GM21515 (cell line): Measurements from ENCODE around the gene NR4A1.

Source experiments
- ATAC-seq: cut with Tn5 transposase; IDR thresholded peaks from one replicate; pipeline ENCODE4 v1.9.1; 2021; ENCODE audit not compliant: unreplicated experiment

Gene NR4A1

GRCh38 chr12:52018433-52019112 lies 32.7 kb upstream of the NR4A1 start:
- no peak for ATAC-seq

DNA sequence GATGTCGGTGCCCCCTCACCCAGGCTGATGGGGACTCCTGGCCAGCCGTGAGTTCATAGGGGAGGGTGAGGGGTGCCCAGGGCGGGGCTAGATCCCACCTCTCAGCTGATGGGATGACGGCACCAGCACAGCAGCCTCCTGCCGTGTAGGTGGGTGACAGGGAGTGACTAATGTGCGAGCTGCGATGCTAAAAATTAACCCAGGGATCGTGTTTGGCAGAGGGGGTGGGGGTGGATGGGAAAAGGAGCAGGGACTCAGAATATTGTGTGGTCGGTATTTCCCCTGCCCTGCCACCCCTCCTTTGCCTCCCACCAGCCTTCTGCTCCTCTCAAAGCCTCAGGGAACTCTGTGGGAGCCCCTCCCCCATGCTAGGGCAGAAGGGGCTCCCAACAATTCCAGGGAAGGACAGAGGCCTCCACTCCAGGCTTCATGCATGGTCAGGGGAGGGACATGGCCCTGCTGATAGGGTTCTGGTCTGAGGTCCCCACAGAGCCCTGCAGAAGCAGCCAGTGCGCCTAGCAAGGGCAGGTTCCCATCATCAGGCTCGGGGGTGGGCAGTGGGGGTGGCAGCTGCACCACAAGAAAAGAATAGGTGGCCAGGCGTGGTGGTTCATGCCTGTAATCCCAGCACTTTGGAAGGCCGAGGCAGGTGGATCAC lies 32.0 kb upstream of the NR4A1 start:
- no peak for ATAC-seq

DNA sequence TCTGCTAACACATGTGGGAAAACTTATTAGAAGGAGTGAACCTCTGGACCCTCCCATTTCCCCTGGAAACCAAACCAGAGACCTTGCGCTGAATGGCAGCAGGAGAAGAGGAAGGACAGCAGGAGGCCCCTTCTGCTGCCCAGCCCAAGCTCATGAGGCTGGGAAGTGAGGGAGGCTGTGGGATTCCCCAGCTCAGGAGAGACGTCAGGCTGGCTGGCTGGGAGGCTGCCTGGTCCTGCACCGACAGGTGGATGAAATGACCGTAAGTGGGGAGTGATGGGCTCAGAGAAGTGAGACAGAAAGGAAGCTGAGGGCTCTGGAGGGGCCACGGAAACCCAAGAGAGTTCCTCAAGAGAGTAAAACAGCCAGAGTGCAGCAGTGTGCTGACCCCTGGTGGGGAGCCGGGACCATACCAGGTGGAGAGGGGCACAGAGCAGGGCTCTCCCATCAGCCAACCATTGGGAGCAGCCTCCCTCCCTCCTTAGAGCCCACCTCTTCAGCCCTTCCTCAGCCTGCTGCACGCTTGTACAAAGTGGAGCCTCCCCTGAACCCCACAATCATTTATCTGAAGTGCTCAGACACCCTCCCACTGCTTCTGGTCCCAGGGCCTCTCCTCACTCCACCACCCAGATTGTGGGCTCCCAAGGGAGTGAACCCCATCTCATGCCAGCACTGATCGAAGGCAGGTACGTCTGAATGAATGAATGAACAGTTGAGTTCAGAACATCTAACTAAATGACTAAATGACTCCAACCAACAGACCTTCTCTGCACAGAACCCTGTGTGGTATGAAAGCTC lies 30.5 kb upstream of the NR4A1 start:
- no peak for ATAC-seq

- ATAC-seq = no peak
Observed at GRCh38 chr12:52022841-52023181, 28.4 kb upstream of the NR4A1 start.

- no peak for ATAC-seq
Observed at GRCh38 chr12:52023182-52023975, 27.9 kb upstream of the NR4A1 start.

- ATAC-seq = no peak
Observed at GRCh38 chr12:52023976-52024688, 27.1 kb upstream of the NR4A1 start.

DNA sequence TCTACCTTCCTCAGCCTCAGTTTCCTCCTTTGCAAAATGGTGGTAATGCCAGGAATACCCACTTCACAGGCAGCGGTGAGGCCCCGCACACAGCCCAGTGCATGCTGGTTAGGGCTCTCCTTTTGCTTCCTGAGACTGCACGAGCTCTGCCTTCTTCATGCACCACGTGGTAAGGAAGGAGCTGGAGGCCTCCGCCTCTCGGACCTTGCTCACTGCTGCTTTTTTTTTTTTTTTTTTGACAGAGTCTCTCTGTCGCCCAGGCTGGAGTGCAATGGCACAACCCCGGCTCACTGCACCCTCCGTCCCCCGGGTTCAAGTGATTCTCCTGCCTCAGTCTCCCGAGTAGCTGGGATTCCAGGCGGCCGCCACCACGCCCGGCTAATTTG lies 26.4 kb upstream of the NR4A1 start:
- no peak for ATAC-seq

DNA sequence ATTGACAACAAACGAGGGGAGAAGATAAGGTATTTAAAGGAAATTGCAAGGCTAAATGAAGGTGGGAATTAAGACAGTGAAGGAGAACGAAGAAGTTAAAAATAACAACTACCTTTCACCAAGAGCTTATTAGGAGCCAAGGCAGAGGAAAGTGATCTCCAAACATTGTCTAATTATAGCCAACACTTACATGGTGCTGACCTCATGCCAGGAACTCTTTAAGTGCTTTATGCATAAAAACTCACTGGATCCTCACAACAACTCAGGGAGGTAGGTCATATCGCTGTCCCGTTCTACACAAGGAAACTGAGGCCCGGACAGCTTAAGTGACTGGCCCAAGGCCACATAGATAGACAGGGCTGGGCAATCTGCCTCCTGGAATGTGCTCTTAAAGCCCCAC lies 25.0 kb upstream of the NR4A1 start:
- no peak for ATAC-seq

DNA sequence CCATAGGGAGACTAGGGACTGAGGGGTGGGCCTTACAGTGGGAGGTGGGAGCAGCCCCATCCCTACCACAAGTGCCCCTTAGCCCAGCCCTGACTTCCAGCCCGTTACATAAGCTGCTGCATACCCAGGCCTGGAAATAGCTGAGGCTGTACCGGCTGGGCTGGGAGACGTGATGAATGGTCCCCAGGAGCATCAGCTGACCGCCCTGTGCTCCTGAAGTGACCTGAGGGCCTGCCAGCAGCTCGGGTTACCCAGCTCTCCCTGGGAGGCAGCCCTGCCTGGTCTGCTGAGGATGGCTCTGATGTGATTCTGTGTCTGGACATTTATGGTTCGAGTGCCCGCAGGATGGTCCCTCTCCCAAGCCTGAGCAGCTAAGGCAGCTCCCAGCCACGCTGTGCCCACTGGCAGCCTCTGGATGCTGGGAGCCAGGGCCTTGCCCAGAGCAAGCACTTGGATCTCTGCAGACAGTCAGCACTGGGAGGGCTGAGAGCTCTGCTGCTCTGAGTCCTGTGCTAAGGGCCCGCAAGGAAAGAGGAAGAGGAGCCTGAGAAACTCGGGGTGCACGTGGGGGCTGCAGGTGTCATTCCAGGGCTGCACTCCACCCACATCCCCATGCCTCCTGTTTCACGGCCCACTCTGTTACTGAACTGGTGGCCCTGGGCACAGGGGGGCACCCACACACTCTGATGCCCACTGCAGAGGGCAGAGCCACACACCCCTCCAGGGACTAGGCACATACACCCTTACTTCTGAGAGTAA lies 24.0 kb upstream of the NR4A1 start:
- ATAC-seq = no peak

- ATAC-seq = no peak
Observed at GRCh38 chr12:52029685-52030084, 21.6 kb upstream of the NR4A1 start.

GRCh38 chr12:52032446-52032803 lies 18.8 kb upstream of the NR4A1 start:
- ATAC-seq = no peak

- ATAC-seq = peak; percentile 87
Observed at GRCh38 chr12:52032804-52033445, 18.3 kb upstream of the NR4A1 start.

DNA sequence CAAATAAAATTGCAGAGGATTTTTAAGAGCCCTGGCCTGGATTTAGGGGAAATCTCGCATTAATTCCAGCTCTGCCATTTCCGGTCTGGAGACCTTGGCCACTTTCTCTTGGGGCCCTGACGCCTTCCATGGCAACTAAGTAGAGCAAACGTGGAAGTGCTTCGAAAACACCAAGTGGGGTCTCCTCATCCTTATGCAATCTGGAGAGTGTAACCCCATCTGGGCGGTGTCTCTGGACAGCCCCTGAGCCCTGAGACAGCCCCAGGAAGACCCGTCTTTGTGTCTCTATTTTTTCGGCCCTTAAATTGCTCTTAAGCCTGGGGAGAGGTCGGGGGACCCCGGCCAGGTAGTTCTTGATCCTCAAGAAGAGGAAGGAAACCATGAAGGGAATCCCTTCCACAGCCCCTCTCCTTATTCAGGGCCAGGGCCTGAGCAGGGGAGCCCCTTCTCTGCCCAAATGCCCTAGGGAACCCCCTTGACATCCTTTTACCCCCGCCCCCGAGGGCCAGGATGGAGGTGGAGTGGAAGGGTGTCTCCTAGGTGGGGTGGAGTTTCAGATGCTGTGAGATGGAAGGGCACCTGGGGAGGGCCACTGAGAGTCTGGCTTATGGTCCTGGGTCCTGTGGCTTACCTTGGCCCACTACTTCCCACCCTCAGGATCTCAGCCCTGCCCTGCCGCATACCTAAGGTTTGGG lies 17.6 kb upstream of the NR4A1 start:
- ATAC-seq = no peak

GRCh38 chr12:52035190-52035589 lies 16.1 kb upstream of the NR4A1 start:
- ATAC-seq = no peak

DNA sequence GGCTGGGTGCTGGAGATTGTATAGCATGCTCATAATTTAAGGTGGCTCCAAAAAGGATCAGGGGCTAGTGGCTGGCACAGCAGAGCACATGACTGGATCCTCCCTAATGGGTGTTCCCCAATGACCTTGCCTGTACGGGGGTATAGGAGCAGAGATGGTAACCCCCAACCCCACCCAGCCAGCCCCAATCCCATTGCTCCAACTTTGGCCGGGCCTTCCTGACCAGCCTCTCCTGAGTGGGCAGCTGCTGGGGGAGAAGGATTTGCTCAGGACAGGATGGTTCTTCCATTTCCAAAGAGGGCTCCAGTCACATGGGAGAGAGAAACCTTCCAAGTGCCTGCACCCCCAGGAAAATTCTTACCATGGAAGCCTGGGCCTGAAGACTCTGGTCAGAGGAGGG lies 15.3 kb upstream of the NR4A1 start:
- ATAC-seq = no peak

DNA sequence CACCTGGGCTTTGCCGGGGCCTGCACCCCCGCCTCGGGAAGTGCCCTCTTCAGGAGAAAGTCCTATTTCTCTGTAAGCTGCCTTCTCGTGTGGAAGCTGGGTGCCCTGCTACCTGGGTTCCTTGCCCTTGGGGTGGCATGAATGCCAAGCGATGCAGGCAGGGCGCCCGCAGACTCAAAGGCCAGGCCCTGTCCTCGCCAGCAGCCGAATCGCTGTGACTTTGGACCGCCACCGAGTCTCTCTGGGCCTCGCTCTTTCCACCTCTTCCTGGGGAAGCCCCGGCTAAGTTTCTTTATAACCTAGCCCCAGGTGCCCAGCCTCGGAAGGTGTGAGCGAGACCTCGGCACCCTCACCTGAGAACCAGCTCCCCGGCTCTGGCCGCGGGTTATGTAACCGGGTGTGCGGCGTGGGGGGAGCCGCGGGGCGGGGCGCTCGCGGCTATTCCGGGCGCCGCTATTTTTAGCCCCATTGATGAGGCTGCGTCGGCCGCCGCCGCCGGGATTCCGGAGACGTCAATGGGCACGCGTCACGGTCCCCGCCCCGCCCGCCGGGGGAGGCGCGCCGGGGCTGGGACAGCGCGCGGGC lies 14.6 kb upstream of the NR4A1 start:
- peak; percentile 39 for ATAC-seq

DNA sequence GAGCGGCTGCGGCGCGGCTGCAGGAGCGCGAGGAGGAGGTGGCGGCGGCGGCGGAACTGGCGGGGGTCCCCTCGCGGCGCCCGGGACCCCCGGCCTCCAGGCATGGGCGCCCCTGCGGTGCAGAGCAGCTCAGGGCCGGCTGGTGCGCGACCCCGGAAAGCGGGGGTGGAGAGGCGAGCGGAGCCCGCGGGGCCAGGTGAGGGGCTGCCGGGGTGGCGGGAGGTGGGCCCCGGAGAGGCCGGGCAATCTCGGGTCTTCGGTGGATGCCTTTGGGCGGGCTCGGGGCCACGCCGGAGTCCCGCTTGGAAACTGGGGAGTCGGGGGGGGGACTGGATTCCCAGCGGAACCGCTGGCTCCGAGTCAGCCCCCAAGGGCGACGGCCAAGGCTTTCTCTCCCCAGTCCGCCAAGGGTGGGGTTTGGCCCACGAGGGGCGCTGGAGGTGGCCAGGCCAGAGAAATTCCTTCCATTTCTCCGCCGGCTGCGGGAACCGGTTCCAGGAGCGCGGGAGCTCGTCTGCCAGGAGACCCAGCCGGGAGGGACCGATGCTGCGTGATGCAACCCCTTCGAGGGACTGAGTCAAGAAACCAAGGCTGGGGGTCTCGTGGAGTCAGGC lies 13.9 kb upstream of the NR4A1 start:
- ATAC-seq = no peak

DNA sequence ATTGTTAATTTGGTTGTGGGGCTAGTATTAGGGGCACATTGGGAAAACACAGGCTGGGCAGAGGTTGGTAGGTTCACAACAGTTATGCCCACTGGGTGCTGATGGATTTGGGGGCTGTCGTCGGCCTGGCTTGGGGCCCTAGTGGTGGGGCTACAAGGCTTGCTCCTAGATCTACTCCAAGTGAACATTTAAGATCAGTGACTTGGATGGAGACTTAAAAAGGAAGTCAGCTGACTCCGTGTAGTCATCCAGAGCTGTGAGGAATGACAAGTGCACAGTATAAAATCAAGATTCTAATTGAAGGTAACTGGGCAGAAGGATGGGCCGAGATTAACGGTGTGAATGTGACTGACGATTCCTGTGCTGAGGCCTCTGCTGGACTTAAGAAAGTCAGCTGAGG lies 12.8 kb upstream of the NR4A1 start:
- no peak for ATAC-seq
